ENCODE results near the gene TRAPPC8.

Gene TRAPPC8

DNA sequence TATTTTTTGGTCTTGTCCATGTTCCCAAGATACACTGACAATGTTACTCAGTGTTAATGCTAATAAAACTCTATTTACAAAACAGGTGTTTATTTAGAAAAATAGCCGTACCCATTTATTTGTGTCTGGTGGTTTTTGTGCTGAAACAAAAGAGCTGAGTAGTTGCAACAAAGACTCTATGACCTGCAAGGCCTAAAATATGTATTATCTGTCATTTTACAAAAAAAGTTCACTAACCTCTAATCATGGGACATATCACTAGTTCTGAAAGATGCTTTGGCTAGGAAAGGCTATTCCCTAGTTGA is 123.1 kb downstream of the TRAPPC8 start:
- Histone ChIP-seq H3K4me3 (replicated peaks; ENCODE audit: insufficient read depth, low read length) (no peak overlapping the region), H3K27ac (replicated peaks) (no peak overlapping the region), H3K27me3 (ENCODE audit: insufficient read depth, poor library complexity, severe bottlenecking) (no peaks in the 10 kb centered on the region)
- DNase-seq (ENCODE audit: low read depth in 1 of 2, low spot score in 1 of 2): no peak
- TF ChIP-seq GABPA (IDR thresholded peaks at IDR 0.05; ENCODE audit: low read depth) (no peak), POLR2AphosphoS5 (IDR thresholded peaks at IDR 0.05; ENCODE audit: low read depth) (no peak), SPI1 (IDR thresholded peaks at IDR 0.05; ENCODE audit: borderline replicate concordance, low read depth) (no peak)
- TF ChIP-seq, protein P1, sequence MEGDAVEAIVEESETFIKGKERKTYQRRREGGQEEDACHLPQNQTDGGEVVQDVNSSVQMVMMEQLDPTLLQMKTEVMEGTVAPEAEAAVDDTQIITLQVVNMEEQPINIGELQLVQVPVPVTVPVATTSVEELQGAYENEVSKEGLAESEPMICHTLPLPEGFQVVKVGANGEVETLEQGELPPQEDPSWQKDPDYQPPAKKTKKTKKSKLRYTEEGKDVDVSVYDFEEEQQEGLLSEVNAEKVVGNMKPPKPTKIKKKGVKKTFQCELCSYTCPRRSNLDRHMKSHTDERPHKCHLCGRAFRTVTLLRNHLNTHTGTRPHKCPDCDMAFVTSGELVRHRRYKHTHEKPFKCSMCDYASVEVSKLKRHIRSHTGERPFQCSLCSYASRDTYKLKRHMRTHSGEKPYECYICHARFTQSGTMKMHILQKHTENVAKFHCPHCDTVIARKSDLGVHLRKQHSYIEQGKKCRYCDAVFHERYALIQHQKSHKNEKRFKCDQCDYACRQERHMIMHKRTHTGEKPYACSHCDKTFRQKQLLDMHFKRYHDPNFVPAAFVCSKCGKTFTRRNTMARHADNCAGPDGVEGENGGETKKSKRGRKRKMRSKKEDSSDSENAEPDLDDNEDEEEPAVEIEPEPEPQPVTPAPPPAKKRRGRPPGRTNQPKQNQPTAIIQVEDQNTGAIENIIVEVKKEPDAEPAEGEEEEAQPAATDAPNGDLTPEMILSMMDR (IDR thresholded peaks at IDR 0.05; ENCODE audit: insufficient read depth, low read length): no peak
- TF ChIP-seq, protein P2, sequence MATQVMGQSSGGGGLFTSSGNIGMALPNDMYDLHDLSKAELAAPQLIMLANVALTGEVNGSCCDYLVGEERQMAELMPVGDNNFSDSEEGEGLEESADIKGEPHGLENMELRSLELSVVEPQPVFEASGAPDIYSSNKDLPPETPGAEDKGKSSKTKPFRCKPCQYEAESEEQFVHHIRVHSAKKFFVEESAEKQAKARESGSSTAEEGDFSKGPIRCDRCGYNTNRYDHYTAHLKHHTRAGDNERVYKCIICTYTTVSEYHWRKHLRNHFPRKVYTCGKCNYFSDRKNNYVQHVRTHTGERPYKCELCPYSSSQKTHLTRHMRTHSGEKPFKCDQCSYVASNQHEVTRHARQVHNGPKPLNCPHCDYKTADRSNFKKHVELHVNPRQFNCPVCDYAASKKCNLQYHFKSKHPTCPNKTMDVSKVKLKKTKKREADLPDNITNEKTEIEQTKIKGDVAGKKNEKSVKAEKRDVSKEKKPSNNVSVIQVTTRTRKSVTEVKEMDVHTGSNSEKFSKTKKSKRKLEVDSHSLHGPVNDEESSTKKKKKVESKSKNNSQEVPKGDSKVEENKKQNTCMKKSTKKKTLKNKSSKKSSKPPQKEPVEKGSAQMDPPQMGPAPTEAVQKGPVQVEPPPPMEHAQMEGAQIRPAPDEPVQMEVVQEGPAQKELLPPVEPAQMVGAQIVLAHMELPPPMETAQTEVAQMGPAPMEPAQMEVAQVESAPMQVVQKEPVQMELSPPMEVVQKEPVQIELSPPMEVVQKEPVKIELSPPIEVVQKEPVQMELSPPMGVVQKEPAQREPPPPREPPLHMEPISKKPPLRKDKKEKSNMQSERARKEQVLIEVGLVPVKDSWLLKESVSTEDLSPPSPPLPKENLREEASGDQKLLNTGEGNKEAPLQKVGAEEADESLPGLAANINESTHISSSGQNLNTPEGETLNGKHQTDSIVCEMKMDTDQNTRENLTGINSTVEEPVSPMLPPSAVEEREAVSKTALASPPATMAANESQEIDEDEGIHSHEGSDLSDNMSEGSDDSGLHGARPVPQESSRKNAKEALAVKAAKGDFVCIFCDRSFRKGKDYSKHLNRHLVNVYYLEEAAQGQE (IDR thresholded peaks at IDR 0.05; ENCODE audit: insufficient replicate concordance, low read depth): no peak

DNA sequence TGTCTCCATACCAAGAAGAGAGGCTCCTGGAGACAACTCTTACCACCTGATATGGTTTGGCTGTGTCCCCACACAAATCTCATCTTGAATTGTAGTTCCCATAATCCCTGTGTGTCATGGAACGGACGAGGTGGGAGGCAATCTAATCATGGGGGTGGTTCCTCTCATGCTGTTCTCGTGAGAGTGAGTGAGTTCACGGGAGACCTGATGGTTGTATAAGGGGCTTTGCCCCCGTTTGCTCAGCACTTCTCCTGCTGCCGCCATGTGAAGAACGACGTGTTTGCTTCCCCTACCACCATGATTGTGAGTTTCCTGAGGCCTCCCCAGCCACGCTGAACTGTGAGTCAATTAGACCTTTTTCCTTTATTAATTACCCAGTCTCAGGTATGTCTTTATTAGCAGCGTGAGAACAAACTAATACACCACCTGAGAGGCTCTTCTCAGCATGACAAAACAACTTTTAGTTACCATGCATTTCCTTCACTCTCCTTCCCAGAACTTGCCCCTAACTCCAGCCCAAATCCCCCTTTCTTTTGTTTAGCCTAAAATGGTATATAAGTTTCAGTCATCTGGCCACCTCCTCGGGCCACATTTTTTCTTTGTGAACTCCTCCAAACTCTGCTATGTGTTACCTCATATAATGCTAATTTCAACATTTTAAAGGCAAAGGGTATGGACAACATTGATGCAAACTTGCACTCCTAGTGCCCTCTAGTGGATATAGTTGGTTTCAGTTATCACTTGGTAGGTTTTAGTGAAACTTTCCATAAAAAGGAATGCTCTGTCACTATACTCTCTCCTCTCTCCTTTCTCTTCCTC is 123.6 kb downstream of the TRAPPC8 start:
- Histone ChIP-seq H3K27ac (replicated peaks) (no peak overlapping the region), H3K4me3 (replicated peaks; ENCODE audit: insufficient read depth, low read length) (no peak overlapping the region), H3K27me3 (ENCODE audit: insufficient read depth, poor library complexity, severe bottlenecking) (no peaks in the 10 kb centered on the region)
- peak; percentile 52 to 60 for DNase-seq (ENCODE audit: low read depth in 1 of 2, low spot score in 1 of 2)
- TF ChIP-seq, protein P1 (IDR thresholded peaks at IDR 0.05; ENCODE audit: insufficient read depth, low read length): peak; percentile 82
- no peak for TF ChIP-seq GABPA (IDR thresholded peaks at IDR 0.05; ENCODE audit: low read depth)

DNA sequence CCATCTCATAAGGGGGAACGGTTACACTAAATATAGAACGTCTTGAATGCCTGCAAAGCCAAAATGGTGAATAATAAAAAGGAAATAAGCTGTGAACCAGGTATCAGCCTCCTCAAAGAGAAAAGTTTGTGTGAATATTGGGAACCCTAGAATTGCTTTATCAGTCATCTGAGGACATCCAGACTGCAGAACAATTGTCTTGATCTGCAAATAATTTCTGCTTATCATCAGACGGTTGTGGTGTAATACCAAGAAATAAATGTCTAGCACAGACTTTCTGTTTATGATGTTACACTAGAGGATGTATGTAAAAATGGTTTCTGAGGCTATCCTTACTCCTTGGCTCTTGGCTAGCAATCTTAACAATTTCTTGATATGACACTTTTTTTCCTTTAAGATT is 128.8 kb downstream of the TRAPPC8 start:
- TF ChIP-seq SPI1 (IDR thresholded peaks at IDR 0.05; ENCODE audit: borderline replicate concordance, low read depth): no peak
- TF ChIP-seq POLR2AphosphoS5 (IDR thresholded peaks at IDR 0.05; ENCODE audit: low read depth): no peak
- TF ChIP-seq, protein P2 (IDR thresholded peaks at IDR 0.05; ENCODE audit: insufficient replicate concordance, low read depth): no peak
- TF ChIP-seq GABPA (IDR thresholded peaks at IDR 0.05; ENCODE audit: low read depth): no peak
- TF ChIP-seq, protein P1 (IDR thresholded peaks at IDR 0.05; ENCODE audit: insufficient read depth, low read length): no peak

More for the DNA sequence above, 128.8 kb downstream of the TRAPPC8 start:
- no peak for DNase-seq (ENCODE audit: low read depth in 1 of 2, low spot score in 1 of 2)
- H3K27me3 ChIP-seq (ENCODE audit: insufficient read depth, poor library complexity, severe bottlenecking): no peaks in the 10 kb centered on the region
- H3K4me3 ChIP-seq (replicated peaks; ENCODE audit: insufficient read depth, low read length): no peak overlapping the region
- H3K27ac ChIP-seq (replicated peaks): no peak overlapping the region
